Parathyroid adenoma (tissue), 2 donors: ENCODE data around the gene GPATCH2.

Experiments
- H2AFZ ChIP-seq: fragments of 300-600 bp; sonication (generic); one replicate; pipeline ENCODE4 v1.7.0; 2017; ENCODE audit warnings: antibody characterized with exemption, mild to moderate bottlenecking
- H3K27ac ChIP-seq: fragments of 300-600 bp; sonication (generic); one replicate; pipeline ENCODE4 v1.7.0; 2017
- H3K27me3 ChIP-seq: fragments of 300-600 bp; sonication (generic); one replicate; pipeline ENCODE4 v1.7.0; 2017; ENCODE audit warnings: low read length; ENCODE audit not compliant: control insufficient read depth, insufficient read depth
- H3K36me3 ChIP-seq: fragments of 300-600 bp; sonication (generic); one replicate; pipeline ENCODE4 v1.7.0; 2017; ENCODE audit warnings: low read length; ENCODE audit not compliant: control insufficient read depth, insufficient read depth
- H3K4me1 ChIP-seq: fragments of 300-600 bp; sonication (generic); one replicate; pipeline ENCODE4 v1.7.0; 2017; ENCODE audit warnings: control low read depth
- H3K4me2 ChIP-seq: fragments of 300-600 bp; sonication (generic); one replicate; pipeline ENCODE4 v1.7.0; 2017; ENCODE audit warnings: low read length
- H3K4me3 ChIP-seq: fragments of 300-600 bp; sonication (generic); one replicate; pipeline ENCODE4 v1.7.0; 2017; ENCODE audit warnings: low read depth, low read length
- H3K79me2 ChIP-seq: fragments of 300-600 bp; sonication (generic); one replicate; pipeline ENCODE4 v1.7.0; 2017; ENCODE audit warnings: control low read depth
- H3K9ac ChIP-seq: fragments of 300-600 bp; sonication (generic); one replicate; pipeline ENCODE4 v1.7.0; 2017; ENCODE audit warnings: mild to moderate bottlenecking
- H3K9me3 ChIP-seq: fragments of 300-600 bp; sonication (generic); one replicate; pipeline ENCODE4 v1.7.0; 2017; ENCODE audit warnings: low read length; ENCODE audit not compliant: control insufficient read depth
- TF ChIP-seq, protein P1 (sequence below): fragments of 300-600 bp; sonication (generic); IDR thresholded peaks from one replicate; pipeline ENCODE4 v1.7.0; 2017; ENCODE audit warnings: antibody characterized with exemption, mild to moderate bottlenecking
- donor health status: primary hyperparathyroidism.

The GPATCH2 gene

DNA sequence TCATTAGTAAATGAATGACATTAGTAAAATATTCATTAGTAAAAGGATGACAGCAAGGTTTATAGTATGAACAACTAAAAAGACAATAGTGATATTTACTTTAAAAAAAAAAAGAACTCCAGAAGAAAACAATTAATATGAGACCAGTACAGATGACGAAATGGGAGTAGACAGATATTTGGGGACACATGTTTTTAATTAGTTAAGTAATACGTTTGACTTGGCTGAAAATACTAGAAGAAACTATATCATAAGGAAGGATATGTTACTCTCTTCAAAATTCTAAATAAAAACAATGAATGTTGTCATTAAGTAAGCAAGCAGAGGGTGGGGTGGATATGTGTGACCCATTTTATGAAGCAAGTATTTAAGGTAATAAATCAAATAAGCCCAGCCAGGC, 61.9 kb downstream of the GPATCH2 start:
- no peaks in the 10 kb centered on the region for H3K27me3 ChIP-seq
- no peak overlapping the region for H3K4me2 ChIP-seq
- no peaks in the 10 kb centered on the region for H3K9me3 ChIP-seq
- H3K4me3 ChIP-seq: no peak overlapping the region
- TF ChIP-seq, protein P1, sequence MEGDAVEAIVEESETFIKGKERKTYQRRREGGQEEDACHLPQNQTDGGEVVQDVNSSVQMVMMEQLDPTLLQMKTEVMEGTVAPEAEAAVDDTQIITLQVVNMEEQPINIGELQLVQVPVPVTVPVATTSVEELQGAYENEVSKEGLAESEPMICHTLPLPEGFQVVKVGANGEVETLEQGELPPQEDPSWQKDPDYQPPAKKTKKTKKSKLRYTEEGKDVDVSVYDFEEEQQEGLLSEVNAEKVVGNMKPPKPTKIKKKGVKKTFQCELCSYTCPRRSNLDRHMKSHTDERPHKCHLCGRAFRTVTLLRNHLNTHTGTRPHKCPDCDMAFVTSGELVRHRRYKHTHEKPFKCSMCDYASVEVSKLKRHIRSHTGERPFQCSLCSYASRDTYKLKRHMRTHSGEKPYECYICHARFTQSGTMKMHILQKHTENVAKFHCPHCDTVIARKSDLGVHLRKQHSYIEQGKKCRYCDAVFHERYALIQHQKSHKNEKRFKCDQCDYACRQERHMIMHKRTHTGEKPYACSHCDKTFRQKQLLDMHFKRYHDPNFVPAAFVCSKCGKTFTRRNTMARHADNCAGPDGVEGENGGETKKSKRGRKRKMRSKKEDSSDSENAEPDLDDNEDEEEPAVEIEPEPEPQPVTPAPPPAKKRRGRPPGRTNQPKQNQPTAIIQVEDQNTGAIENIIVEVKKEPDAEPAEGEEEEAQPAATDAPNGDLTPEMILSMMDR: no peak
- no peak overlapping the region for H2AFZ ChIP-seq
- no peaks in the 10 kb centered on the region for H3K36me3 ChIP-seq
- peaks cover 6% of the 10 kb centered on the region for H3K4me1 ChIP-seq
- no peak overlapping the region for H3K9ac ChIP-seq
- no peak overlapping the region for H3K27ac ChIP-seq
- H3K79me2 ChIP-seq: no peaks in the 10 kb centered on the region

DNA sequence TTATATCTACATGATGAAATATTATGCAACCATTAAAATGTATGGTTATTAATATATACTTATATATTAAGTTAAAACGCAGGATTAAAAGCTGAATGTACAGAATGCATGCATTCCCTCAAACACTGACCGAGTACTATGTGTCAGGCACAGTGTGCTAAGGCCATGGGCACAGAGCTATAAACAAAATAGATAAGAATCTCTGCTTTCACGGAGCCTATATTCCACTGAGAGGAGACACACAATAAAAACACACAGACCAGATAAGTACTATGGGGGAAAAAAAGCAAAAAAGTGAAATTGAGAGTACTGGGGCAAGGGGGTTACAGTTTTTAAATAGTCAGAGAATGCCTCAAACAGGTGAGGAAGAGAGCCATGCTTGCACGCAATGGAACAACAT, 62.7 kb downstream of the GPATCH2 start:
- no peaks in the 10 kb centered on the region for H3K36me3 ChIP-seq
- H2AFZ ChIP-seq: peak overlapping the region; percentile 33
- no peak overlapping the region for H3K9ac ChIP-seq
- TF ChIP-seq, protein P1: no peak
- H3K9me3 ChIP-seq: no peaks in the 10 kb centered on the region
- H3K4me3 ChIP-seq: no peak overlapping the region
- H3K27ac ChIP-seq: no peak overlapping the region
- H3K4me2 ChIP-seq: peak overlapping the region; percentile 19
- H3K27me3 ChIP-seq: no peaks in the 10 kb centered on the region
- H3K79me2 ChIP-seq: no peaks in the 10 kb centered on the region
- peaks cover 3% of the 10 kb centered on the region for H3K4me1 ChIP-seq

DNA sequence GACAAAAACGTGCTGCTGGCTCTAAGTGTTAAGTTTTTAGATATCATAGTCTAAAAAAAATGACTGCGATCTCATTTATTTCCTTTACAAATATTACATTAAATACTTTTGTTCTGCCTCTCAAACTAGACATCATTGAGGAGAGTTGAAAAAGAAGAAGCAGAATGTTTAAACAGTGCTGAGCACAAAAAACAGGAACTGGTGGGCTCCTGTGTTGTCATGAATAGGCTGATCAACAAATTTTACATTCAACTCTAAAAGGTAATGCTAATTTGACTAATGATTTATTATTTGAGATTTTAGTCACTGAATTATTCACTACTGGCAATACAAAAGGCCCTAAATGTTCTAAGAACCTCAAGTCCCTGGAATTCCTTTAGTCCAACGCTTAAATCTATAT, 66.1 kb downstream of the GPATCH2 start:
- TF ChIP-seq, protein P1: no peak
- H3K79me2 ChIP-seq: no peaks in the 10 kb centered on the region
- H3K9me3 ChIP-seq: no peaks in the 10 kb centered on the region
- no peak overlapping the region for H3K4me3 ChIP-seq
- H2AFZ ChIP-seq: no peak overlapping the region
- no peaks in the 10 kb centered on the region for H3K4me1 ChIP-seq
- no peak overlapping the region for H3K9ac ChIP-seq
- no peak overlapping the region for H3K4me2 ChIP-seq
- no peaks in the 10 kb centered on the region for H3K36me3 ChIP-seq
- H3K27me3 ChIP-seq: no peaks in the 10 kb centered on the region
- no peak overlapping the region for H3K27ac ChIP-seq

DNA sequence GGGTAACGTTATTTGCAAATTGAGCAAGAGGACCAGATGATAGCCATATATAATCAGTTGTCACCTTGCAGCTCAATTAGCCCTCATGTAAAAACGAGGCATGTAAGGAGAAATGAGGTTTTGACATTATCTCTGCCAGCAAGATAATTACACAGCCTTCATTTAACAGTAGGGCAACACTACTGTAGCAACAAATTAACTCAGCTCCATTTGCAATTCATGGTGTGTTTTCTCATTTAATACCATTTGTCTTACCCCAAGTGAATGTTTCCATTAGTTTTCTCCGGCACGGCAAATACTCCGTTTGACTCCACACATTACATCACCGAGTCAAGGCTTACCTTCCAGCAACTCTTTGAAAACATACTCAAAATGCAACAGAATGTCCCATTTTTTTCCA, 66.7 kb downstream of the GPATCH2 start:
- TF ChIP-seq, protein P1: no peak
- H3K27ac ChIP-seq: no peak overlapping the region
- no peak overlapping the region for H3K4me2 ChIP-seq
- no peak overlapping the region for H3K9ac ChIP-seq
- H3K36me3 ChIP-seq: no peaks in the 10 kb centered on the region
- H3K79me2 ChIP-seq: no peaks in the 10 kb centered on the region
- no peaks in the 10 kb centered on the region for H3K9me3 ChIP-seq
- H3K27me3 ChIP-seq: no peaks in the 10 kb centered on the region
- no peaks in the 10 kb centered on the region for H3K4me1 ChIP-seq
- H2AFZ ChIP-seq: no peak overlapping the region
- H3K4me3 ChIP-seq: no peak overlapping the region

DNA sequence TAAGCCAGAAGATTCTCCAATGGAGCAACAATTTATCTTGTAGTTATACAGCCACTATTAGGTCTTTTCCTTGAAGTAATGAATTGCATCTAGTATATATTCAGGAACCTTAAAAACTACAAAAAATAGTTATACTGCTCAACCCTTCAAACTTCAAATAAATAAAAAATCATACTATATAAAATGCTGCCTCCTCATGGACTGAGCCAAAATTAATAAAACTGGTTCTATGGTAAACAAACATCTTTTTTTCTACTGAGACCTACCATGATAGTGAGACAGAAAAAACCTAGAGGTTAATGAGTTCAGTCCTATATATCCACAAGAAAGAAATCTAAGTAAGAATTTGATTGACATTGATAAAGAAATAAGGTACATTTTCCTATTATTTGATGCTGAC, 67.7 kb downstream of the GPATCH2 start:
- no peaks in the 10 kb centered on the region for H3K4me1 ChIP-seq
- no peak overlapping the region for H3K27ac ChIP-seq
- no peak overlapping the region for H3K4me2 ChIP-seq
- TF ChIP-seq, protein P1: no peak
- H3K27me3 ChIP-seq: no peaks in the 10 kb centered on the region
- H3K9ac ChIP-seq: no peak overlapping the region
- no peaks in the 10 kb centered on the region for H3K9me3 ChIP-seq
- no peaks in the 10 kb centered on the region for H3K36me3 ChIP-seq
- no peak overlapping the region for H3K4me3 ChIP-seq
- H3K79me2 ChIP-seq: no peaks in the 10 kb centered on the region
- H2AFZ ChIP-seq: no peak overlapping the region
